Psoas muscle (tissue), 8 donors: ENCODE data around the gene HORMAD2. TPM values are rescaled to one million over a fixed set of nuclear protein-coding genes. Genes with fewer than 3 reads are reported as not detected.

Source experiments
- ATAC-seq, 4 donors: fragments of 200-7000 bp; cut with Tn5 transposase; one replicate each; pipeline ENCODE4 v1.9.1; 2020; ENCODE audit warnings: moderate library complexity in 3 of 4, mild to moderate bottlenecking in 2 of 4
- DNase-seq, 2 donors: peaks; one replicate each; pipeline ENCODE4 v3.0.0-alpha.2; 2020
- H3K27ac ChIP-seq: fragments of 200-600 bp; one replicate; pipeline ENCODE4 v1.8.0; 2022
- H3K27me3 ChIP-seq, 3 donors: fragments of 200-600 bp in 1 of 3; one replicate each; pipeline versions ENCODE4 v1.6.1 to v1.8.0; 2013 to 2022; ENCODE audit warnings: low read length in 2 of 3, mild to moderate bottlenecking in 2 of 3, moderate library complexity in 1 of 3; ENCODE audit not compliant: insufficient read depth in 3 of 3
- H3K36me3 ChIP-seq, 2 donors: fragments of 200-600 bp in 1 of 2; one replicate each; pipeline versions ENCODE4 v1.6.1 to v1.8.0; 2013 to 2022; ENCODE audit warnings: low read depth in 1 of 2, mild to moderate bottlenecking in 1 of 2, moderate library complexity in 1 of 2; ENCODE audit not compliant: insufficient read depth in 1 of 2
- H3K4me1 ChIP-seq: fragments of 200-600 bp; one replicate; pipeline ENCODE4 v1.8.0; 2022
- H3K4me3 ChIP-seq: fragments of 200-600 bp; one replicate; pipeline ENCODE4 v1.8.0; 2022; ENCODE audit warnings: mild to moderate bottlenecking
- H3K9me3 ChIP-seq: fragments of 200-600 bp; one replicate; pipeline ENCODE4 v1.8.0; 2022
- CTCF ChIP-seq: fragments of 200-600 bp; IDR thresholded peaks from one replicate; pipeline ENCODE4 v1.8.0; 2022; ENCODE audit warnings: antibody characterized with exemption
- WGBS, 3 donors: extraction: QIAGEN DNeasy Blood & Tissue Kit; methylation state at CpG; one replicate each; pipeline versions ENCODE4 v1.1.6 to v1.1.7; 2013; 5-methylcytosine and 5-hydroxymethylcytosine counted together
- intact Hi-C, 2 donors: fragments of 100-400 bp; cut with DNase I; formaldehyde crosslinking; loops; one replicate each; pipeline versions ENCODE4 v1.11.0 to v1.14.2; 2022
- polyA plus RNA-seq, 3 donors: library from polyadenylated mRNA; stranded (reverse); fragments of 200-250 nt; gene quantifications; one replicate each; pipeline ENCODE4 v1.2.3, GENCODE V29; 2013
- total RNA-seq, 4 donors: library from RNA; stranded (reverse); fragmentation: NEBNext Ultra II Directional in 2 of 4; extraction: Animal tissue kit (Norgen Biotek cat#: 25700) in 2 of 4; gene quantifications; one replicate each; pipeline versions ENCODE4 v1.2.1 to v1.2.4, GENCODE V29; 2021 to 2023
- donor health status: healthy with polysubstance abuse.
- donor health status: DM: no; HTN: no; CAD: no; lungs with moderate emphysema.
- donor health status: Bipolar disorder and iron deficiency.
- donor health status: healthy.
- donor health status: DM: yes; HTN: yes; CAD: no.
- donor health status: DM: no; HTN: no; CAD: no.
- donor health status: DM: no; HTN: no; CAD: no.
- donor health status: DM: yes; HTN: yes; CAD: no.

Gene HORMAD2
- total and polyA plus RNA-seq, 7 donors: not detected

- no peaks in the 10 kb centered on the region for H3K36me3 ChIP-seq
- TF ChIP-seq CTCF: no peak
- WGBS, 3 donors: 83 to 87% (median 84%) methylated on average over 3 of the region's 3 CpGs
- no peak overlapping the region for H3K4me3 ChIP-seq
- peaks cover 2 to 11% (median 3%) of the 10 kb centered on the region in 3 donors for H3K27me3 ChIP-seq
- no peaks in the 10 kb centered on the region for H3K9me3 ChIP-seq
- H3K4me1 ChIP-seq: no peaks in the 10 kb centered on the region
- no peak for ATAC-seq
- no peak for DNase-seq
- no peak overlapping the region for H3K27ac ChIP-seq
- intact Hi-C loops: no loop called here
These were observed 5.3 kb upstream of the HORMAD2 start for GRCh38 chr22:30074994-30075393.

- ATAC-seq: no peak
- TF ChIP-seq CTCF: no peak
- Histone ChIP-seq H3K4me1 (no peaks in the 10 kb centered on the region), H3K27ac (no peak overlapping the region), H3K27me3 (peaks cover 2 to 20% (median 5%) of the 10 kb centered on the region in 3 donors), H3K36me3 (no peaks in the 10 kb centered on the region), H3K4me3 (no peak overlapping the region), H3K9me3 (no peaks in the 10 kb centered on the region)
- no peak for DNase-seq
- WGBS, 3 donors: 82 to 90% (median 86%) methylated on average over 3 of the region's 3 CpGs
- intact Hi-C loops: no loop called here
These were observed 2.9 kb upstream of the HORMAD2 start for GRCh38 chr22:30077279-30077880.

GRCh38 chr22:30078320-30079311 lies 1.6 kb upstream of the HORMAD2 start:
- 73 to 78% (median 75%) methylated on average over 10 of the region's 10 CpGs for WGBS, 3 donors
- Histone ChIP-seq H3K27ac (no peak overlapping the region), H3K4me3 (no peak overlapping the region), H3K9me3 (peaks cover under 1% of the 10 kb centered on the region), H3K4me1 (no peaks in the 10 kb centered on the region), H3K27me3 (peaks cover 2 to 20% (median 5%) of the 10 kb centered on the region in 3 donors), H3K36me3 (no peaks in the 10 kb centered on the region)
- ATAC-seq (no peak), DNase-seq (no peak)
- TF ChIP-seq CTCF: no peak
- intact Hi-C loops: no loop called here

GRCh38 chr22:30080805-30081204 lies 541 bp downstream of the HORMAD2 start:
- intact Hi-C loops: no loop called here
- H3K27ac ChIP-seq: no peak overlapping the region
- ATAC-seq (no peak), DNase-seq (no peak)
- no peak overlapping the region for H3K4me3 ChIP-seq
- H3K4me1 ChIP-seq: no peaks in the 10 kb centered on the region
- peaks cover 2 to 20% (median 5%) of the 10 kb centered on the region in 3 donors for H3K27me3 ChIP-seq
- H3K36me3 ChIP-seq: no peaks in the 10 kb centered on the region
- H3K9me3 ChIP-seq: peaks cover 7% of the 10 kb centered on the region
- TF ChIP-seq CTCF: no peak
- WGBS, 3 donors: 71 to 82% (median 80%) methylated on average over 9 of the region's 9 CpGs
